GM23248 (cell line): ENCODE measurements around the gene ADGRF4. TPM values are rescaled to one million over a fixed set of nuclear protein-coding genes. Genes with fewer than 3 reads are reported as not detected.

Experiments used
- DNase-seq: peaks from one replicate; pipeline ENCODE4 v3.0.0-alpha.2; 2015
- H2AFZ ChIP-seq: fragments of 200-600 bp; sonication (generic); 2 replicates; pipeline ENCODE4 v1.6.1; 2016; ENCODE audit warnings: antibody characterized with exemption
- H3F3A ChIP-seq: fragments of 200-600 bp; sonication (generic); 2 replicates; pipeline ENCODE4 v1.6.1; 2016; ENCODE audit warnings: mild to moderate bottlenecking, antibody characterized with exemption, mixed run types; ENCODE audit not compliant: insufficient read depth
- H3K27ac ChIP-seq: fragments of 200-600 bp; sonication (generic); 2 replicates; pipeline ENCODE4 v1.5.1; 2016; ENCODE audit warnings: mild to moderate bottlenecking
- H3K27me3 ChIP-seq: fragments of 200-600 bp; sonication (generic); replicated peaks from 2 replicates; pipeline ENCODE4 v1.6.1; 2016; ENCODE audit warnings: mild to moderate bottlenecking; ENCODE audit not compliant: insufficient read depth
- H3K36me3 ChIP-seq: fragments of 200-600 bp; sonication (generic); 2 replicates; pipeline ENCODE4 v1.6.1; 2016; ENCODE audit warnings: low read depth, mild to moderate bottlenecking
- H3K4me1 ChIP-seq: fragments of 200-600 bp; sonication (generic); 2 replicates; pipeline ENCODE4 v1.6.1; 2016; ENCODE audit warnings: mild to moderate bottlenecking; ENCODE audit not compliant: insufficient read depth
- H3K4me2 ChIP-seq: fragments of 200-600 bp; sonication (generic); one replicate; pipeline ENCODE4 v1.6.1; 2016; ENCODE audit warnings: mild to moderate bottlenecking; ENCODE audit not compliant: unreplicated experiment
- H3K4me3 ChIP-seq: fragments of 200-600 bp; sonication (generic); 2 replicates; pipeline ENCODE4 v1.5.1; 2016; ENCODE audit warnings: mild to moderate bottlenecking
- H3K79me2 ChIP-seq: fragments of 200-600 bp; sonication (generic); 2 replicates; pipeline ENCODE4 v1.6.1; 2016; ENCODE audit warnings: mild to moderate bottlenecking; ENCODE audit not compliant: insufficient read depth
- H3K9ac ChIP-seq: fragments of 200-600 bp; sonication (generic); 2 replicates; pipeline ENCODE4 v1.6.1; 2016; ENCODE audit warnings: mild to moderate bottlenecking
- H3K9me2 ChIP-seq: fragments of 200-600 bp; sonication (generic); 2 replicates; pipeline ENCODE4 v1.6.1; 2016; ENCODE audit warnings: mixed run types, mild to moderate bottlenecking, moderate library complexity; ENCODE audit not compliant: insufficient read depth
- H3K9me3 ChIP-seq: fragments of 200-600 bp; sonication (generic); one replicate; pipeline ENCODE4 v1.6.1; 2017; ENCODE audit warnings: low read depth
- H4K20me1 ChIP-seq: fragments of 200-600 bp; sonication (generic); 2 replicates; pipeline ENCODE4 v1.6.0; 2016; ENCODE audit not compliant: insufficient read depth
- EZH2 ChIP-seq: fragments of 200-600 bp; sonication (generic); IDR thresholded peaks from 2 replicates; pipeline ENCODE4 v1.6.1; 2018; ENCODE audit warnings: antibody characterized with exemption, mild to moderate bottlenecking; ENCODE audit not compliant: insufficient read depth, poor library complexity, severe bottlenecking
- EZH2phosphoT487 ChIP-seq: fragments of 200-600 bp; sonication (generic); IDR thresholded peaks from 2 replicates; pipeline ENCODE4 v1.6.1; 2018; ENCODE audit warnings: antibody characterized with exemption, moderate library complexity, mild to moderate bottlenecking, low read depth; ENCODE audit not compliant: insufficient read depth
- WGBS, 2 experiments: methylation state at CpG; one replicate each; pipeline ENCODE4 v1.1.6; 2015 to 2017; ENCODE audit warnings: low lambda C conversion rate in 2 of 2, low coverage in 1 of 2; ENCODE audit errors: missing lambda C conversion rate in 2 of 2; 5-methylcytosine and 5-hydroxymethylcytosine counted together
- in situ Hi-C: fragments of 300-500 bp; cut with MboI; formaldehyde crosslinking; loops from 2 replicates; pipeline ENCODE4 v1.15.0; 2020
- polyA plus RNA-seq: library from polyadenylated mRNA; unstranded; fragments of >200 nt; fragmentation: Nextera tagmentation; extraction: Ambion mirVana; gene quantifications from 2 replicates; pipeline ENCODE4 v1.2.1, GENCODE V29; 2016
- total RNA-seq: library from RNA; depleted of rRNA; stranded (reverse); fragments of >200 nt; shearing (Covaris generic); gene quantifications from 2 replicates; pipeline ENCODE4 v1.2.3, GENCODE V29; 2014

The ADGRF4 gene
- total and polyA plus RNA-seq, 2 experiments from 2014 or later, result 0.11 TPM; not detected in 1

- Histone ChIP-seq H3K27ac (no peak overlapping the region), H3K4me2 (no peak overlapping the region), H3K4me3 (no peak overlapping the region), H3K27me3 (no peaks in the 10 kb centered on the region), H3K9me3 (no peaks in the 10 kb centered on the region), H3K9ac (no peak overlapping the region), H3K36me3 (no peaks in the 10 kb centered on the region), H3F3A (no peaks in the 10 kb centered on the region), H3K9me2 (no peaks in the 10 kb centered on the region), H2AFZ (no peak overlapping the region), H3K4me1 (no peaks in the 10 kb centered on the region), H4K20me1 (no peaks in the 10 kb centered on the region), H3K79me2 (no peaks in the 10 kb centered on the region)
- WGBS, 2 experiments, result 10 to 19% methylated on average over 2 of the region's 2 CpGs
- TF ChIP-seq EZH2phosphoT487 (no peak), EZH2 (no peak)
- no peak for DNase-seq
- in situ Hi-C loops, result no loop called here
Measured at GRCh38 chr6:47680051-47680450, 18.3 kb upstream of the ADGRF4 start.

GRCh38 chr6:47680724-47681123 is 17.7 kb upstream of the ADGRF4 start:
- 22 to 34% methylated on average over 4 of the region's 4 CpGs for WGBS, 2 experiments
- Histone ChIP-seq H3K4me2 (no peak overlapping the region), H3K9me3 (no peaks in the 10 kb centered on the region), H3K4me3 (no peak overlapping the region), H3K9me2 (no peaks in the 10 kb centered on the region), H4K20me1 (no peaks in the 10 kb centered on the region), H3K79me2 (no peaks in the 10 kb centered on the region), H2AFZ (no peak overlapping the region), H3K27ac (no peak overlapping the region), H3F3A (no peaks in the 10 kb centered on the region), H3K36me3 (no peaks in the 10 kb centered on the region), H3K27me3 (no peaks in the 10 kb centered on the region), H3K4me1 (no peaks in the 10 kb centered on the region), H3K9ac (no peak overlapping the region)
- in situ Hi-C loops, result no loop called here
- DNase-seq, result no peak
- TF ChIP-seq EZH2 (no peak), EZH2phosphoT487 (no peak)

GRCh38 chr6:47681201-47681990 is 17.0 kb upstream of the ADGRF4 start:
- in situ Hi-C loops, result no loop called here
- TF ChIP-seq EZH2phosphoT487 (no peak), EZH2 (no peak)
- no peaks in the 10 kb centered on the region for H3K9me3 ChIP-seq
- WGBS, 2 experiments, result 31 to 44% methylated on average over 1 of the region's 1 CpG
- no peak overlapping the region for H3K27ac ChIP-seq
- DNase-seq, result no peak
- H2AFZ ChIP-seq, result no peak overlapping the region
- no peaks in the 10 kb centered on the region for H3K36me3 ChIP-seq
- H3K27me3 ChIP-seq, result no peaks in the 10 kb centered on the region
- H4K20me1 ChIP-seq, result no peaks in the 10 kb centered on the region
- no peak overlapping the region for H3K9ac ChIP-seq
- H3F3A ChIP-seq, result no peaks in the 10 kb centered on the region
- H3K4me2 ChIP-seq, result no peak overlapping the region
- no peaks in the 10 kb centered on the region for H3K9me2 ChIP-seq
- H3K79me2 ChIP-seq, result no peaks in the 10 kb centered on the region
- no peaks in the 10 kb centered on the region for H3K4me1 ChIP-seq
- no peak overlapping the region for H3K4me3 ChIP-seq

- Histone ChIP-seq H3F3A (no peaks in the 10 kb centered on the region), H3K4me3 (no peak overlapping the region), H4K20me1 (no peaks in the 10 kb centered on the region), H3K9ac (no peak overlapping the region), H3K9me3 (no peaks in the 10 kb centered on the region), H3K27ac (no peak overlapping the region), H3K9me2 (no peaks in the 10 kb centered on the region), H2AFZ (no peak overlapping the region), H3K27me3 (no peaks in the 10 kb centered on the region), H3K4me2 (no peak overlapping the region), H3K4me1 (no peaks in the 10 kb centered on the region), H3K36me3 (no peaks in the 10 kb centered on the region), H3K79me2 (no peaks in the 10 kb centered on the region)
- no peak for DNase-seq
- in situ Hi-C loops, result no loop called here
- 2 to 16% methylated on average over 1 of the region's 1 CpG for WGBS, 2 experiments
- TF ChIP-seq EZH2phosphoT487, result no peak
- TF ChIP-seq EZH2, result no peak
Measured at GRCh38 chr6:47686411-47686810, 12.0 kb upstream of the ADGRF4 start.
